ENCODE data around the gene TENM3.

- TF ChIP-seq, protein P1, sequence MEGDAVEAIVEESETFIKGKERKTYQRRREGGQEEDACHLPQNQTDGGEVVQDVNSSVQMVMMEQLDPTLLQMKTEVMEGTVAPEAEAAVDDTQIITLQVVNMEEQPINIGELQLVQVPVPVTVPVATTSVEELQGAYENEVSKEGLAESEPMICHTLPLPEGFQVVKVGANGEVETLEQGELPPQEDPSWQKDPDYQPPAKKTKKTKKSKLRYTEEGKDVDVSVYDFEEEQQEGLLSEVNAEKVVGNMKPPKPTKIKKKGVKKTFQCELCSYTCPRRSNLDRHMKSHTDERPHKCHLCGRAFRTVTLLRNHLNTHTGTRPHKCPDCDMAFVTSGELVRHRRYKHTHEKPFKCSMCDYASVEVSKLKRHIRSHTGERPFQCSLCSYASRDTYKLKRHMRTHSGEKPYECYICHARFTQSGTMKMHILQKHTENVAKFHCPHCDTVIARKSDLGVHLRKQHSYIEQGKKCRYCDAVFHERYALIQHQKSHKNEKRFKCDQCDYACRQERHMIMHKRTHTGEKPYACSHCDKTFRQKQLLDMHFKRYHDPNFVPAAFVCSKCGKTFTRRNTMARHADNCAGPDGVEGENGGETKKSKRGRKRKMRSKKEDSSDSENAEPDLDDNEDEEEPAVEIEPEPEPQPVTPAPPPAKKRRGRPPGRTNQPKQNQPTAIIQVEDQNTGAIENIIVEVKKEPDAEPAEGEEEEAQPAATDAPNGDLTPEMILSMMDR (IDR thresholded peaks at IDR 0.05): no peak
- TF ChIP-seq POLR2A (IDR thresholded peaks at IDR 0.05): no peak
These were observed 172.9 kb downstream of the TENM3 start for GRCh38 chr4:182416067-182416466.

Measured in testis (tissue), 2 donors.